ENCODE data around the gene STK17A. TPM values are rescaled to one million over a fixed set of nuclear protein-coding genes. Genes with fewer than 3 reads are reported as not detected.
A peak's percentile ranks its signal among the peaks of the same experiment; 100 is the strongest.

STK17A gene
- total and polyA plus RNA-seq, 8 donors, result 25.9 to 38.4 (median 32.8) TPM

GRCh38 chr7:43636093-43636492, 53.2 kb downstream of the STK17A start:
- no peaks in the 10 kb centered on the region for H3K9me3 ChIP-seq
- peaks cover 0 to 68% of the 10 kb centered on the region in 2 donors for H3K36me3 ChIP-seq
- peak; percentile 83 for ATAC-seq

GRCh38 chr7:43637114-43637806, 54.4 kb downstream of the STK17A start:
- H3K4me1 ChIP-seq, result peaks cover 15 to 36% of the 10 kb centered on the region in 2 donors
- intact Hi-C loops (cut with DNase I), result no loop called here
- no peak overlapping the region for H3K4me3 ChIP-seq
- H3K36me3 ChIP-seq, result peaks cover 0 to 65% of the 10 kb centered on the region in 2 donors
- H3K27me3 ChIP-seq, result no peaks in the 10 kb centered on the region
- no peak for TF ChIP-seq CTCF (IDR thresholded peaks at IDR 0.05)
- no peak for DNase-seq
- no peaks in the 10 kb centered on the region for H3K9me3 ChIP-seq
- peak overlapping the region in 1 of 2 donors; percentile 35 for H3K27ac ChIP-seq
- ATAC-seq, result no peak

More at GRCh38 chr7:43636093-43636492, 53.2 kb downstream of the STK17A start:
- DNase-seq, result peak in 2 of 4 donors; percentile 43 to 67
- H3K4me3 ChIP-seq, result no peak overlapping the region
- H3K27ac ChIP-seq, result peak overlapping the region; percentile 59 to 61
- TF ChIP-seq CTCF (IDR thresholded peaks at IDR 0.05), result no peak
- intact Hi-C loops (cut with DNase I), result no loop called here
- H3K27me3 ChIP-seq, result no peaks in the 10 kb centered on the region
- peaks cover 15 to 40% of the 10 kb centered on the region in 2 donors for H3K4me1 ChIP-seq

- TF ChIP-seq CTCF (IDR thresholded peaks at IDR 0.05), result no peak
- peak; percentile 69 for ATAC-seq
- H3K4me3 ChIP-seq, result no peak overlapping the region
- H3K27me3 ChIP-seq, result no peaks in the 10 kb centered on the region
- DNase-seq, result peak in 2 of 4 donors; percentile 61 to 72
- intact Hi-C loops (cut with DNase I), result no loop called here
- H3K27ac ChIP-seq, result peak overlapping the region; percentile 77 to 82
- H3K4me1 ChIP-seq, result peaks cover 15 to 36% of the 10 kb centered on the region in 2 donors
- H3K36me3 ChIP-seq, result peaks cover 0 to 71% of the 10 kb centered on the region in 2 donors
- no peaks in the 10 kb centered on the region for H3K9me3 ChIP-seq
Observed at GRCh38 chr7:43639858-43640491, 57.1 kb downstream of the STK17A start.

- intact Hi-C loops (cut with DNase I), result no loop called here
Observed at GRCh38 chr7:43640679-43641078, 57.8 kb downstream of the STK17A start.

More at GRCh38 chr7:43640679-43641078, 57.8 kb downstream of the STK17A start:
- peaks cover 15 to 42% of the 10 kb centered on the region in 2 donors for H3K4me1 ChIP-seq
- no peak overlapping the region for H3K4me3 ChIP-seq
- TF ChIP-seq CTCF (IDR thresholded peaks at IDR 0.05), result no peak
- peaks cover 0 to 76% of the 10 kb centered on the region in 2 donors for H3K36me3 ChIP-seq
- no peaks in the 10 kb centered on the region for H3K9me3 ChIP-seq
- ATAC-seq (no peak), DNase-seq (no peak)
- no peaks in the 10 kb centered on the region for H3K27me3 ChIP-seq
- peak overlapping the region; percentile 77 to 82 for H3K27ac ChIP-seq

Measured in left lung (tissue), 10 donors.